Activated CD8-positive, alpha-beta T cell treated with anti-CD3 and anti-CD28 coated beads for 36 hours (primary cell): ENCODE data around the gene ZBTB11. TPM values are rescaled to one million over a fixed set of nuclear protein-coding genes. Genes with fewer than 3 reads are reported as not detected.
"Not testable (repeated sequence)": the region's sequence is repeated elsewhere in the genome, so short reads cannot be mapped to it uniquely, and the experiment has no call there.

Experiments used
- ATAC-seq: fragments of 200-7000 bp; cut with Tn5 transposase; one replicate; pipeline ENCODE4 v1.10.0; 2021; ENCODE audit warnings: mild to moderate bottlenecking, moderate library complexity
- CTCF ChIA-PET: fragments of 350-600 bp; sonication (Branson Sonifier 250); formaldehyde crosslinking; loops from one replicate; lab custom pipeline; 2021; ENCODE audit warnings: antibody characterized with exemption; lab: Charles Lee
- POLR2A ChIA-PET: fragments of 350-600 bp; sonication (Branson Sonifier 250); formaldehyde crosslinking; loops from one replicate; lab custom pipeline; 2021; ENCODE audit warnings: antibody characterized with exemption; lab: Charles Lee
- DNase-seq: peaks from one replicate; pipeline ENCODE4 v3.0.0-alpha.2; 2020
- H3K27ac Mint-ChIP-seq: one replicate; pipeline ENCODE4 v1.8.0; 2021; ENCODE audit warnings: mild to moderate bottlenecking, mixed read lengths
- H3K27me3 Mint-ChIP-seq: one replicate; pipeline ENCODE4 v1.8.0; 2021; ENCODE audit warnings: mixed read lengths
- H3K36me3 Mint-ChIP-seq: one replicate; pipeline ENCODE4 v1.8.0; 2021; ENCODE audit warnings: low read depth, mixed read lengths
- H3K4me1 Mint-ChIP-seq: one replicate; pipeline ENCODE4 v1.8.0; 2021; ENCODE audit warnings: low read depth, mixed read lengths
- H3K4me3 Mint-ChIP-seq: one replicate; pipeline ENCODE4 v1.8.0; 2021; ENCODE audit warnings: mild to moderate bottlenecking, moderate library complexity, mixed read lengths
- H3K9me3 Mint-ChIP-seq: one replicate; pipeline ENCODE4 v1.8.0; 2021; ENCODE audit warnings: mixed read lengths
- intact Hi-C: fragments of 100-400 bp; cut with micrococcal nuclease; formaldehyde crosslinking; loops from one replicate; pipeline ENCODE4 v1.10.0; 2022
- total RNA-seq, 2 experiments: library from RNA; stranded (reverse); gene quantifications; one replicate each; pipeline ENCODE4 v1.2.3, GENCODE V29; 2021
- TF ChIP-seq, protein P1 (sequence below): fragments of 200-600 bp; IDR thresholded peaks from one replicate; pipeline ENCODE4 v1.8.0; 2022; ENCODE audit warnings: antibody characterized with exemption, mild to moderate bottlenecking

Gene ZBTB11
- total RNA-seq, 2 experiments from 2014 or later = 28.5 to 29.6 TPM

DNA sequence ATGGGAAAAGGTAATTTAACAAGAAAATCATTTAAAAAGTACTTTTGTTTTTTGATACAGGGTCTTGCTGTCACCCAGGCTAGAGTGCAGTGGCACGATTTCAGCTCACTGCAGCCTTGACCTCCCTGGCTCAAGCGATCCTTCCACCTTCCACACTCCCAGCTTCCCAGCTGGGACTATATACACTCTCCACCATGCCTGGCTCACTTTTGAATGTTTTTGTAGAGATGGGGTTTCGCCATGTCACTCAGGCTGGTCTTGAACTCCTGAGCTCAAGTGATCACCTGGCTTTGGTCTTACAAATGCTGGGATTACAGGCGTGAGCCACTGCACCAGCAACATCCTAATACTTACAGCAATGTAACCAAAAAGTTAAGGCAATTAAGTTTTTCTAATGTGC lies 3.5 kb upstream of the ZBTB11 start:
- no peak overlapping the region for H3K4me3 Mint-ChIP-seq
- H3K27ac Mint-ChIP-seq = peak overlapping the region; percentile 71
- H3K36me3 Mint-ChIP-seq = peaks cover 66% of the 10 kb centered on the region
- intact Hi-C loops = loop anchor here (10.0 kb wide), 1 partner anchor 174 kb away; no protein-coding TSS in a partner anchor
- ChIA-PET CTCF (interaction anchor here (0.8 to 1.4 kb wide), 2 partner anchors 99 to 107 kb away, joined by 3 to 5 read pairs; partner anchors contain the start of genes NXPE3 and PCNP), POLR2A (interaction anchor here (1.1 kb wide), 1 partner anchor 967 kb away, joined by 3 read pairs; no protein-coding TSS in a partner anchor)
- DNase-seq (no peak), ATAC-seq (no peak)
- no peaks in the 10 kb centered on the region for H3K27me3 Mint-ChIP-seq
- H3K9me3 Mint-ChIP-seq = no peaks in the 10 kb centered on the region
- peaks cover 39% of the 10 kb centered on the region for H3K4me1 Mint-ChIP-seq
- TF ChIP-seq, protein P1, sequence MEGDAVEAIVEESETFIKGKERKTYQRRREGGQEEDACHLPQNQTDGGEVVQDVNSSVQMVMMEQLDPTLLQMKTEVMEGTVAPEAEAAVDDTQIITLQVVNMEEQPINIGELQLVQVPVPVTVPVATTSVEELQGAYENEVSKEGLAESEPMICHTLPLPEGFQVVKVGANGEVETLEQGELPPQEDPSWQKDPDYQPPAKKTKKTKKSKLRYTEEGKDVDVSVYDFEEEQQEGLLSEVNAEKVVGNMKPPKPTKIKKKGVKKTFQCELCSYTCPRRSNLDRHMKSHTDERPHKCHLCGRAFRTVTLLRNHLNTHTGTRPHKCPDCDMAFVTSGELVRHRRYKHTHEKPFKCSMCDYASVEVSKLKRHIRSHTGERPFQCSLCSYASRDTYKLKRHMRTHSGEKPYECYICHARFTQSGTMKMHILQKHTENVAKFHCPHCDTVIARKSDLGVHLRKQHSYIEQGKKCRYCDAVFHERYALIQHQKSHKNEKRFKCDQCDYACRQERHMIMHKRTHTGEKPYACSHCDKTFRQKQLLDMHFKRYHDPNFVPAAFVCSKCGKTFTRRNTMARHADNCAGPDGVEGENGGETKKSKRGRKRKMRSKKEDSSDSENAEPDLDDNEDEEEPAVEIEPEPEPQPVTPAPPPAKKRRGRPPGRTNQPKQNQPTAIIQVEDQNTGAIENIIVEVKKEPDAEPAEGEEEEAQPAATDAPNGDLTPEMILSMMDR = no peak

DNA sequence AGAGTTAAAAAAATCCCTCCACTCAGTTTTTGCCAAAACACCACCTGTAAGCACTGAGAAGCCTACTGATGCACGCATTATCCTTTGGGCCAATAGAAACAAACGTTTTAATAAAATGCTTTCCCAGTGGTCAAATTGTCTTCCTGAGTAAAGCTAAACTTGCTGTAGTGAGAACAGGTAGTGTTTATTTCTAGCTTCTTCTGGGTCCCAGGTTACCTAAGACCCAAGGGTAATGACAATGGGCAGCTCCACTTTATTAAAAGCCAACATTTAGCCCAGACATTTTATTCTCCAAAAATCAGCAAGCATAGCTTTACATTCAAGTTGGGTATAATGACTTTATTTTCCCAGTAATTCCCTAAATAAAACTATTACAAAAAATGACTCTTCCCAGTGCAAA lies 1.9 kb upstream of the ZBTB11 start:
- H3K9me3 Mint-ChIP-seq, H3K27ac Mint-ChIP-seq, DNase-seq, ATAC-seq, CTCF ChIA-PET, H3K27me3 Mint-ChIP-seq, H3K4me3 Mint-ChIP-seq, intact Hi-C loops: not testable (repeated sequence)
- POLR2A ChIA-PET = interaction anchor here (1.3 to 3.2 kb wide), 4 partner anchors 7 to 104 kb away, joined by 3 to 80 read pairs (median 3); partner anchors contain the start of genes PCNP and RPL24
- Mint-ChIP-seq H3K4me1 (peaks cover 46% of the 10 kb centered on the region), H3K36me3 (peaks cover 62% of the 10 kb centered on the region)

DNA sequence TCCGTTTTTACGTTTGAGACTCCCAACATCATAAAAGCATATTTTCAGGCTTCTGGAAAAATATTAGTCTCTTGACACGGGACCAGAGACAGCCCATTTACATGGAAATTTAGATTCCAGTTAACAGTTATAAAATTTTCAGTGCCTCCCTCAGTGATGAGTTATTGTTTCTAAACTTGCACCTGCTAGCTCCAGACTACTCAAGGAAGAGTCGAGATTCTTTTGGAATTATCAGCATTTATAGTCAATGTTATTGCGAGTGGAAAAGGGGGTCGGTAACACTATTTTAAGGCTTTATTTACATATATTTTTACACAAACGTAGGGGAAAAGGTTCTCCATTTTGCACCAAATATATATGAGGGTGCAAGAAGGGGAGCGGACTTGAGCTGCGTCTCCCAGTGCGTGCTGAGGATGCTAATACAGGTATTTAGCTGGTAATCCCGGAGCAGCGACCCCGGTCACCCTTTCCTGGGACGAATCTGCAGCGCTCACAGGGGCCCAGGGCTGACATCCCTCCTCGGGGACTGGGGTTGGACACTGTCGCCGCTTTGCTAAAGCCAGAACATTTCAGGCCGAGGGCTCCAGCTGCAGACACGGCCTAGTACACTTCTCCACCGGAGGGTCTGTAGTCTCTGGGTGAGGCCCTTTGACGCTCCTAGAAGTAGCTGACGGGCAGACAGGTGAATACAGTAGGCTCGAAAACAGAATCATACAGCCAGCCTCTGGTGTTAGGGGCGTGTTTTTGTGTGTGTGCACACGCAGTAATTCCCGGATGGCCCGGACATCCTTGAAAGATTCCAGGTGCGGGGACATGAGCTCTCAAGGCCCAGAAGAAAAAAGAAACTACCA lies 729 bp upstream of the ZBTB11 start:
- Mint-ChIP-seq H3K36me3 (peaks cover 60% of the 10 kb centered on the region), H3K4me3 (peak overlapping the region; percentile 92), H3K27me3 (no peaks in the 10 kb centered on the region), H3K4me1 (peaks cover 48% of the 10 kb centered on the region), H3K9me3 (no peaks in the 10 kb centered on the region), H3K27ac (peak overlapping the region; percentile 93)
- TF ChIP-seq, protein P1 = no peak
- intact Hi-C loops = loop anchor here (2.0 kb wide), 1 partner anchor 103 kb away; the partner anchor contains the start of gene PCNP
- peak; percentile 16 for DNase-seq
- no peak for ATAC-seq
- CTCF ChIA-PET = interaction anchor here (0.8 to 3.4 kb wide), 4 partner anchors 8 to 104 kb away, joined by 3 to 19 read pairs (median 4); partner anchors contain the start of genes PCNP and RPL24
- POLR2A ChIA-PET = interaction anchor here (0.6 to 3.2 kb wide), 12 partner anchors 8 to 150 kb away, joined by 3 to 80 read pairs (median 3); partner anchors contain the start of genes NXPE3, PCNP, RPL24 and TRMT10C

DNA sequence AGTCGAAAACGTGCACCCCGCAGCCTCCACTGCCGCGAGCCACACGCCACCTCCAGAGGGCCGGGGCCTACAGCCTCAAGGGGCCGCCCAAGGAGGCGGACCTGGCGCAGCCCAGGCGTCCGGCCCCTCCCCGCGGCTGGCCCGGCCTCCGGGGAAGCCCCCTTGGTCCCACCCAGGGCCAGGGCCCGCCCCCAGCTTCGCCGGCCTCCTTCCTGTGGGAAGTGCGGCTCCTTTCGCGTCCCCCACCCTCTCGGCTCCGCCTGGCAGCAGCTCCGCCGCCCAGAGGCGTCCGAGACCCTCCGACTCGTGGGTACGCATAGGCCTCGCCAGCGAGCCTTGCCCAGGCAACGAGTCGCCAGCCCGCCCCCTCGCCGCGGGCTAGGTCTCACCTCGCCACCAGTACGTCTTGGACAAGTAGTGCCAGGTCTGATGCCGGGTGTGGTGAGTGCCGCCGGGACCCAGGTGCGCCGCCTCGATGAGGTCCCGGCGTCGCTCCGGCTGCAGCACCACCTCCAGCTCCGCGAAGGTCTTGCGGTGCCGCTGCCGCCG lies 642 bp downstream of the ZBTB11 start:
- DNase-seq (peak; percentile 95), ATAC-seq (peak; percentile 92)
- Mint-ChIP-seq H3K9me3 (no peaks in the 10 kb centered on the region), H3K27me3 (no peaks in the 10 kb centered on the region), H3K4me1 (peaks cover 46% of the 10 kb centered on the region), H3K4me3 (peak overlapping the region; percentile 92), H3K27ac (peak overlapping the region; percentile 93), H3K36me3 (peaks cover 56% of the 10 kb centered on the region)
- intact Hi-C loops = loop anchor here (2.0 kb wide), 1 partner anchor 101 kb away; the partner anchor contains the start of gene PCNP
- CTCF ChIA-PET = interaction anchor here (0.9 to 3.4 kb wide), 7 partner anchors 10 to 112 kb away, joined by 3 to 19 read pairs (median 4); partner anchors contain the start of genes PCNP and RPL24
- POLR2A ChIA-PET = interaction anchor here (0.6 to 3.2 kb wide), 13 partner anchors 10 to 173 kb away, joined by 3 to 80 read pairs (median 3); partner anchors contain the start of genes CEP97, NFKBIZ, PCNP and RPL24
- TF ChIP-seq, protein P1 = no peak

DNA sequence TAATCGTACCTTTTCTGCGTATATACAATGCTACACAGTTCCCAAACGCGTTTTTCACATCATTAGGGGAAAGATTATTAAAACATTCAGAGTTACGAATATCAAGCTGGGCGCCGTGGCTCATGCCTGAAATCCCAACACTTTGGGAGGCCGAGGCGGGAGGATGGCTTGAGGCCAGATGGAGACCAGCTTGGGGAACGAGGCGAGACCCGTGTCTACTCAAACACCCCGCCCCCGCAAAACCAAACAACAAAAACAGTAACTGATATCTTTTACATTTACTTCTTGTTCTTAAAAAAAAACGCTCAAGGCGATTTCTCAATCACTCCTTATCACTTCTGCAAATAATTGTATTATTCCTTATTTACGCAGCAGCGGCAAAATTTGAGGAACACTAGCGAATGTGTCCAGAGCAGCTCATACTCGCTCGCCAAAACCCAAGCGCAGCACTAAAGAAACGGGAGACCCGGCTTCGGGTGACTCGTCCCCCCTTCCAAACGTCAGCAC lies 1.2 kb downstream of the ZBTB11 start:
- TF ChIP-seq, protein P1 = no peak
- POLR2A ChIA-PET = interaction anchor here (0.7 to 3.2 kb wide), 12 partner anchors 10 to 1275 kb away, joined by 3 to 80 read pairs (median 3); partner anchors contain the start of genes CEP97, LNP1, NFKBIZ and PCNP
- Mint-ChIP-seq H3K9me3 (no peaks in the 10 kb centered on the region), H3K27me3 (no peaks in the 10 kb centered on the region), H3K4me3 (peak overlapping the region; percentile 92), H3K36me3 (peaks cover 54% of the 10 kb centered on the region), H3K27ac (peak overlapping the region; percentile 91), H3K4me1 (peaks cover 44% of the 10 kb centered on the region)
- CTCF ChIA-PET = interaction anchor here (0.9 to 3.4 kb wide), 9 partner anchors 10 to 111 kb away, joined by 3 to 19 read pairs (median 4); partner anchors contain the start of genes PCNP and RPL24
- intact Hi-C loops = loop anchor here (2.0 kb wide), 1 partner anchor 101 kb away; the partner anchor contains the start of gene PCNP
- DNase-seq = peak; percentile 50
- no peak for ATAC-seq
